Neural cell (in vitro differentiated cells): ENCODE results near the gene RITA1. TPM values are rescaled to one million over a fixed set of nuclear protein-coding genes. Genes with fewer than 3 reads are reported as not detected.
A peak's percentile ranks its signal among the peaks of the same experiment; 100 is the strongest.

ENCODE experiments used
- H2AFZ ChIP-seq: fragments of 200-600, 300-800 bp; sonication (generic), shearing (Covaris generic); 2 replicates; pipeline ENCODE4 v1.6.0; 2014; ENCODE audit warnings: low read depth, mild to moderate bottlenecking, antibody characterized with exemption, low read length, moderate library complexity
- H3F3A ChIP-seq: fragments of 200-600 bp; shearing (Covaris generic); 2 replicates; pipeline ENCODE4 v1.6.1; 2016; ENCODE audit warnings: mild to moderate bottlenecking, moderate library complexity, mixed read lengths, antibody characterized with exemption, low read length; ENCODE audit not compliant: insufficient read depth, poor library complexity, severe bottlenecking
- H3K27ac ChIP-seq: fragments of 200-600, 300-800 bp; sonication (generic), shearing (Covaris generic); 2 replicates; pipeline ENCODE4 v1.5.1; 2014; ENCODE audit warnings: mild to moderate bottlenecking, low read length, moderate library complexity
- H3K27me3 ChIP-seq: fragments of 300-800, 200-600 bp; sonication (generic), shearing (Covaris generic); 2 replicates; pipeline ENCODE4 v1.6.0; 2014; ENCODE audit warnings: mild to moderate bottlenecking, low read depth, low read length, moderate library complexity; ENCODE audit not compliant: insufficient read depth
- H3K36me3 ChIP-seq: fragments of 300-800, 200-600 bp; sonication (generic), shearing (Covaris generic); 2 replicates; pipeline ENCODE4 v1.5.1; 2014; ENCODE audit warnings: mild to moderate bottlenecking, antibody characterized with exemption, low read length, moderate library complexity; ENCODE audit not compliant: insufficient read depth
- H3K4me2 ChIP-seq: fragments of 300-800, 200-600 bp; sonication (generic), shearing (Covaris generic); 2 replicates; pipeline ENCODE4 v1.6.0; 2014; ENCODE audit warnings: mild to moderate bottlenecking, low read length
- H3K4me3 ChIP-seq: fragments of 300-800, 200-600 bp; sonication (generic), shearing (Covaris generic); 2 replicates; pipeline ENCODE4 v1.5.1; 2014; ENCODE audit warnings: mild to moderate bottlenecking, low read length, moderate library complexity
- H3K79me2 ChIP-seq: fragments of 200-600 bp; shearing (Covaris generic); replicated peaks from 2 replicates; pipeline ENCODE4 v1.6.0; 2014; ENCODE audit warnings: mild to moderate bottlenecking, low read length, moderate library complexity; ENCODE audit not compliant: insufficient read depth
- H3K9ac ChIP-seq: fragments of 300-800, 200-600 bp; sonication (generic), shearing (Covaris generic); 2 replicates; pipeline ENCODE4 v1.6.1; 2016; ENCODE audit warnings: mild to moderate bottlenecking, low read length, mixed read lengths
- H3K9me2 ChIP-seq: fragments of 200-600 bp; shearing (Covaris generic); 2 replicates; pipeline ENCODE4 v1.6.1; 2016; ENCODE audit warnings: mild to moderate bottlenecking, low read length, mixed read lengths; ENCODE audit not compliant: insufficient read depth
- H3K9me3 ChIP-seq: fragments of 200-600, 300-800 bp; sonication (generic), shearing (Covaris generic); 2 replicates; pipeline ENCODE4 v1.6.1; 2016; ENCODE audit warnings: mild to moderate bottlenecking, mixed run types, low read length, moderate library complexity, mixed read lengths
- H4K20me1 ChIP-seq: fragments of 200-600 bp; shearing (Covaris generic); 2 replicates; pipeline ENCODE4 v1.6.1; 2016; ENCODE audit warnings: mild to moderate bottlenecking, mixed run types; ENCODE audit not compliant: insufficient read depth
- EP300 ChIP-seq: fragments of 450-650 bp; conservative IDR thresholded peaks from 2 replicates; pipeline ENCODE4 v1.6.1; 2014; ENCODE audit warnings: antibody characterized with exemption, mild to moderate bottlenecking, moderate library complexity; ENCODE audit not compliant: poor library complexity, severe bottlenecking
- EZH2 ChIP-seq: fragments of 200-600, 300-800 bp; shearing (Covaris generic), sonication (generic); IDR thresholded peaks from 2 replicates; pipeline ENCODE4 v1.6.1; 2014; ENCODE audit warnings: antibody characterized with exemption, low read length, borderline replicate concordance, mild to moderate bottlenecking; ENCODE audit not compliant: insufficient read depth, poor library complexity, severe bottlenecking
- MXI1 ChIP-seq: fragments of 450-650 bp; conservative IDR thresholded peaks from 2 replicates; pipeline ENCODE4 v1.6.1; 2014; ENCODE audit warnings: antibody characterized with exemption, mild to moderate bottlenecking; ENCODE audit not compliant: poor library complexity, severe bottlenecking
- POLR2AphosphoS5 ChIP-seq: IDR thresholded peaks from 2 replicates; pipeline ENCODE4 v1.6.1; 2012
- RAD21 ChIP-seq: fragments of 450-650 bp; conservative IDR thresholded peaks from 2 replicates; pipeline ENCODE4 v1.6.1; 2014; ENCODE audit warnings: antibody characterized with exemption, mild to moderate bottlenecking, moderate library complexity
- SMC3 ChIP-seq: fragments of 450-650 bp; conservative IDR thresholded peaks from 2 replicates; pipeline ENCODE4 v1.6.1; 2014; ENCODE audit warnings: antibody characterized with exemption, mild to moderate bottlenecking, moderate library complexity; ENCODE audit not compliant: poor library complexity
- TAF1 ChIP-seq: IDR thresholded peaks from 2 replicates; pipeline ENCODE4 v1.6.1; 2012; ENCODE audit warnings: low read depth
- polyA plus RNA-seq: library from polyadenylated mRNA; depleted of rRNA; stranded (reverse); fragments of >200 nt; gene quantifications from 2 replicates; pipeline ENCODE4 v1.2.3, GENCODE V29; 2014
- TF ChIP-seq, protein P1 (sequence below): IDR thresholded peaks from 2 replicates; pipeline ENCODE4 v1.6.1; 2012; ENCODE audit warnings: borderline replicate concordance
- TF ChIP-seq, protein P2 (sequence below): fragments of 450-650 bp; IDR thresholded peaks from 2 replicates; pipeline ENCODE4 v1.5.1; 2014; ENCODE audit warnings: antibody characterized with exemption, mild to moderate bottlenecking, moderate library complexity; ENCODE audit not compliant: poor library complexity, severe bottlenecking

The RITA1 gene
- polyA plus RNA-seq, 1 donor from 2014 or later = 23.3 TPM

DNA sequence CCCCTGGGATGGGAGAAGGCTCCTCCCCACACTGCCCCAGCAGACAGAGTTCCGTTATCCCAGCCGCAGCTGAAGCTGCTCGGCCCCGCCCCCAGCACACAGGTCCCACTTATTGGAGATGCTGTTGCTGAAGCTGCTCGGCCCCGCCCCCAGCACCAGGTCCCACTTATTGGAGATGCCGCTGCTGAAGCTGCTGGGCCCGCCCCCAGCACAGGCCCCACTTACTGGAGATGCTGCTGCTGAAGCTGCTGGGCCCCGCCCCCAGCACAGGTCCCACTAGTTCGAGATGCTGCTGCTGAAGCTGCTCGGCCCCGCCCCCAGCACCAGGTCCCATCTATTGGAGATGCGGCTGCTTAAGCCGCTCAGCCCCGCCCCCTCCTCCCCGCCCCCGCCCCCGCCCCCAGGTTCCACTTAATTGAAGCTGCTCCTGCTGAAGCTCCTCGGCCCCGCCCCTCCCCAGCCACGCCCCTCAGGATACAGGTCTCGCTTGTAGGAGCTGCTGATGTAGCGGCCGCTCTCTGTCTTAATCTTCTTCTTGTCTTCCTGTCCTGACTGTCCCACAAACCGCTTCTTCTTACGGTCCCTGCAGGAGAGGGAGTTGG is 24.0 kb upstream of the RITA1 start:
- Histone ChIP-seq H3F3A (no peaks in the 10 kb centered on the region), H3K9me3 (no peaks in the 10 kb centered on the region), H3K4me3 (peak overlapping the region; percentile 59), H4K20me1 (no peaks in the 10 kb centered on the region), H3K36me3 (no peaks in the 10 kb centered on the region), H2AFZ (no peak overlapping the region), H3K27me3 (no peaks in the 10 kb centered on the region), H3K9me2 (no peaks in the 10 kb centered on the region), H3K79me2 (no peaks in the 10 kb centered on the region), H3K27ac (no peak overlapping the region), H3K4me2 (peak overlapping the region; percentile 63), H3K9ac (peak overlapping the region; percentile 39)
- TF ChIP-seq MXI1 (no peak), RAD21 (no peak), SMC3 (no peak), POLR2AphosphoS5 (no peak), EZH2 (no peak), TAF1 (no peak), EP300 (no peak)
- TF ChIP-seq, protein P1, sequence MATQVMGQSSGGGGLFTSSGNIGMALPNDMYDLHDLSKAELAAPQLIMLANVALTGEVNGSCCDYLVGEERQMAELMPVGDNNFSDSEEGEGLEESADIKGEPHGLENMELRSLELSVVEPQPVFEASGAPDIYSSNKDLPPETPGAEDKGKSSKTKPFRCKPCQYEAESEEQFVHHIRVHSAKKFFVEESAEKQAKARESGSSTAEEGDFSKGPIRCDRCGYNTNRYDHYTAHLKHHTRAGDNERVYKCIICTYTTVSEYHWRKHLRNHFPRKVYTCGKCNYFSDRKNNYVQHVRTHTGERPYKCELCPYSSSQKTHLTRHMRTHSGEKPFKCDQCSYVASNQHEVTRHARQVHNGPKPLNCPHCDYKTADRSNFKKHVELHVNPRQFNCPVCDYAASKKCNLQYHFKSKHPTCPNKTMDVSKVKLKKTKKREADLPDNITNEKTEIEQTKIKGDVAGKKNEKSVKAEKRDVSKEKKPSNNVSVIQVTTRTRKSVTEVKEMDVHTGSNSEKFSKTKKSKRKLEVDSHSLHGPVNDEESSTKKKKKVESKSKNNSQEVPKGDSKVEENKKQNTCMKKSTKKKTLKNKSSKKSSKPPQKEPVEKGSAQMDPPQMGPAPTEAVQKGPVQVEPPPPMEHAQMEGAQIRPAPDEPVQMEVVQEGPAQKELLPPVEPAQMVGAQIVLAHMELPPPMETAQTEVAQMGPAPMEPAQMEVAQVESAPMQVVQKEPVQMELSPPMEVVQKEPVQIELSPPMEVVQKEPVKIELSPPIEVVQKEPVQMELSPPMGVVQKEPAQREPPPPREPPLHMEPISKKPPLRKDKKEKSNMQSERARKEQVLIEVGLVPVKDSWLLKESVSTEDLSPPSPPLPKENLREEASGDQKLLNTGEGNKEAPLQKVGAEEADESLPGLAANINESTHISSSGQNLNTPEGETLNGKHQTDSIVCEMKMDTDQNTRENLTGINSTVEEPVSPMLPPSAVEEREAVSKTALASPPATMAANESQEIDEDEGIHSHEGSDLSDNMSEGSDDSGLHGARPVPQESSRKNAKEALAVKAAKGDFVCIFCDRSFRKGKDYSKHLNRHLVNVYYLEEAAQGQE = no peak
- TF ChIP-seq, protein P2, sequence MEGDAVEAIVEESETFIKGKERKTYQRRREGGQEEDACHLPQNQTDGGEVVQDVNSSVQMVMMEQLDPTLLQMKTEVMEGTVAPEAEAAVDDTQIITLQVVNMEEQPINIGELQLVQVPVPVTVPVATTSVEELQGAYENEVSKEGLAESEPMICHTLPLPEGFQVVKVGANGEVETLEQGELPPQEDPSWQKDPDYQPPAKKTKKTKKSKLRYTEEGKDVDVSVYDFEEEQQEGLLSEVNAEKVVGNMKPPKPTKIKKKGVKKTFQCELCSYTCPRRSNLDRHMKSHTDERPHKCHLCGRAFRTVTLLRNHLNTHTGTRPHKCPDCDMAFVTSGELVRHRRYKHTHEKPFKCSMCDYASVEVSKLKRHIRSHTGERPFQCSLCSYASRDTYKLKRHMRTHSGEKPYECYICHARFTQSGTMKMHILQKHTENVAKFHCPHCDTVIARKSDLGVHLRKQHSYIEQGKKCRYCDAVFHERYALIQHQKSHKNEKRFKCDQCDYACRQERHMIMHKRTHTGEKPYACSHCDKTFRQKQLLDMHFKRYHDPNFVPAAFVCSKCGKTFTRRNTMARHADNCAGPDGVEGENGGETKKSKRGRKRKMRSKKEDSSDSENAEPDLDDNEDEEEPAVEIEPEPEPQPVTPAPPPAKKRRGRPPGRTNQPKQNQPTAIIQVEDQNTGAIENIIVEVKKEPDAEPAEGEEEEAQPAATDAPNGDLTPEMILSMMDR = no peak

DNA sequence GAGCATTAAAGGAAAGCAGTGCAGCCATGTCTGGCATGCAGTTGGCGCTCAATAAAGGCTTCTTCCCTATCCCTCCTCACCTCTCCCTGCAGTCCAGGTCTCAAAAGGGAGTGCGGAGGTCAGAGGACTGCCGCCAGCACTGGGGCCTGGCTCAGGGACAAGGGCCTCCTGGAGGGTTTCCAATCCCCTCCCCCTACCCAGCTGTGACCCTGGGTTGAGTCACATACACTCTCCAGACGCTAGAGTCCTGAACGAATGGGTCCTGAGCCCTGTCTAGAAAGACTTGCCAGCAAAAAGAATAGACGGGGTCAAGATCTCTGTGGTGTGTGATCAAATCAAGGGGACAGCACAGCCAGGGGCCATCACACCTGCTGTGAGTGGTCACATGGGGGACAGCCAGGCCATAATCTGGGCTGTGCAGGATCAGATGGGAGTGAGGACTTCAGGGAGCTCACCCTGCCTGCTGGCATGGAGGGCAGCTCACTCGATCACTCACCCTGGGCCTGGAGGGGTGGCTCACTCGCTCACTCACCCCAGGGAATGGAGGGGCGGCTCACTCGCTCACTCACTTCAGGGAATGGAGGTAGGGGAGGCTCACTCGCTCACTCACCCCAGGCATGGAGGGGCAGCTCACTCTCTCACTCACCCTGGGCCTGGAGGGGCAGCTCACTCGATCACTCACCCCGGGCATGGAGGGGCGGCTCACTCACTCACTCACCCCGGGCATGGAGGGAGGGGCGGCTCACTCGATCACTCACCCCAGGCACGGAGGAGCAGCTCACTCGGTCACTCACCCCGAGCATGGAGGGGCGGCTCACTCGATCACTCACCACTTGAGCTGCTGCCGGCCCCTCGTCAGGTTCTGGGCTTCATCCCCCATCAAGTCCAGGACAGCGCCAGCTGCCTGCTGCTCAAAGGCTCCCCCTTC is 23.2 kb upstream of the RITA1 start:
- Histone ChIP-seq H3K4me3 (peak overlapping the region; percentile 34), H3K4me2 (no peak overlapping the region)

More for the DNA sequence above, 23.2 kb upstream of the RITA1 start:
- H3K27ac ChIP-seq = no peak overlapping the region
- no peaks in the 10 kb centered on the region for H3K9me2 ChIP-seq
- no peak overlapping the region for H3K9ac ChIP-seq
- no peaks in the 10 kb centered on the region for H3K36me3 ChIP-seq
- no peaks in the 10 kb centered on the region for H3K9me3 ChIP-seq
- H3K27me3 ChIP-seq = no peaks in the 10 kb centered on the region
- H4K20me1 ChIP-seq = no peaks in the 10 kb centered on the region
- no peak for TF ChIP-seq RAD21
- no peak for TF ChIP-seq EP300
- TF ChIP-seq TAF1 = no peak
- TF ChIP-seq, protein P1 = no peak
- TF ChIP-seq EZH2 = no peak
- TF ChIP-seq MXI1 = no peak
- TF ChIP-seq, protein P2 = no peak
- TF ChIP-seq SMC3 = no peak
- no peak for TF ChIP-seq POLR2AphosphoS5
- no peaks in the 10 kb centered on the region for H3K79me2 ChIP-seq
- H2AFZ ChIP-seq = no peak overlapping the region
- H3F3A ChIP-seq = no peaks in the 10 kb centered on the region
